H9 (cell line): Measurements from ENCODE around the gene RNF213. TPM values are rescaled to one million over a fixed set of nuclear protein-coding genes. Genes with fewer than 3 reads are reported as not detected.

Source experiments
- DNase-seq: peaks from one replicate; pipeline ENCODE4 v3.0.0-alpha.2; 2017
- H2AFZ ChIP-seq: one replicate; pipeline ENCODE4 v1.6.1; 2013; ENCODE audit warnings: mild to moderate bottlenecking, low read length, control low read depth, moderate library complexity
- H2AK5ac ChIP-seq: 2 replicates; pipeline ENCODE4 v1.6.1; 2013; ENCODE audit warnings: low read length, control low read depth, mixed read lengths; ENCODE audit not compliant: insufficient read length
- H2BK120ac ChIP-seq: one replicate; pipeline ENCODE4 v1.6.1; 2013; ENCODE audit warnings: low read depth, mild to moderate bottlenecking, low read length, control low read depth, inconsistent platforms; ENCODE audit not compliant: poor library complexity, severe bottlenecking
- H2BK12ac ChIP-seq: 2 replicates; pipeline ENCODE4 v1.6.1; 2013; ENCODE audit warnings: low read length, control low read depth, mixed read lengths, low read depth; ENCODE audit not compliant: insufficient read length
- H2BK15ac ChIP-seq: 2 replicates; pipeline ENCODE4 v1.6.1; 2013; ENCODE audit warnings: low read depth, low read length, control low read depth
- H2BK20ac ChIP-seq: one replicate; pipeline ENCODE4 v1.6.1; 2013; ENCODE audit warnings: low read depth, mild to moderate bottlenecking, low read length, control low read depth, inconsistent platforms; ENCODE audit not compliant: poor library complexity, severe bottlenecking
- H2BK5ac ChIP-seq: 2 replicates; pipeline ENCODE4 v1.6.1; 2013; ENCODE audit warnings: low read length, control low read depth, mixed read lengths; ENCODE audit not compliant: insufficient read length
- H3K14ac ChIP-seq: 2 replicates; pipeline ENCODE4 v1.6.1; 2013; ENCODE audit warnings: low read length, control low read depth; ENCODE audit not compliant: insufficient read depth
- H3K18ac ChIP-seq: 2 replicates; pipeline ENCODE4 v1.6.1; 2013; ENCODE audit warnings: low read depth, mild to moderate bottlenecking, mixed read lengths, low read length, control low read depth; ENCODE audit not compliant: insufficient read length
- H3K23ac ChIP-seq: 2 replicates; pipeline ENCODE4 v1.6.1; 2013; ENCODE audit warnings: low read length, control low read depth, mixed read lengths, low read depth; ENCODE audit not compliant: insufficient read length
- H3K23me2 ChIP-seq: 2 replicates; pipeline ENCODE4 v1.6.1; 2013; ENCODE audit warnings: low read depth, mild to moderate bottlenecking, mixed read lengths, low read length, control low read depth; ENCODE audit not compliant: insufficient read length, poor library complexity, severe bottlenecking
- H3K27ac ChIP-seq: 2 replicates; pipeline ENCODE4 v1.5.1; 2013; ENCODE audit warnings: low read length, control low read depth, mixed read lengths, low read depth; ENCODE audit not compliant: insufficient read length
- H3K27me3 ChIP-seq: 2 replicates; pipeline ENCODE4 v1.6.1; 2013; ENCODE audit warnings: low read length, control low read depth, inconsistent platforms; ENCODE audit not compliant: insufficient read depth
- H3K4ac ChIP-seq: 2 replicates; pipeline ENCODE4 v1.6.1; 2013; ENCODE audit warnings: low read depth, mild to moderate bottlenecking, control low read depth, inconsistent platforms, low read length, moderate library complexity
- H3K4me1 ChIP-seq: 2 replicates; pipeline ENCODE4 v1.6.1; 2013; ENCODE audit warnings: low read length, control low read depth, inconsistent platforms; ENCODE audit not compliant: insufficient read depth
- H3K4me2 ChIP-seq: 2 replicates; pipeline ENCODE4 v1.6.1; 2013; ENCODE audit warnings: low read length, control low read depth, mixed read lengths; ENCODE audit not compliant: insufficient read length, insufficient read depth
- H3K56ac ChIP-seq: 2 replicates; pipeline ENCODE4 v1.6.1; 2013; ENCODE audit warnings: low read depth, mild to moderate bottlenecking, mixed read lengths, low read length, control low read depth; ENCODE audit not compliant: insufficient read length
- H3K79me1 ChIP-seq: 2 replicates; pipeline ENCODE4 v1.6.1; 2013; ENCODE audit warnings: low read depth, mild to moderate bottlenecking, moderate library complexity, low read length, control low read depth, inconsistent platforms; ENCODE audit not compliant: insufficient read depth, poor library complexity, severe bottlenecking
- H3K79me2 ChIP-seq: 2 replicates; pipeline ENCODE4 v1.6.1; 2013; ENCODE audit warnings: low read length, control low read depth, inconsistent platforms; ENCODE audit not compliant: insufficient read depth
- H3K9ac ChIP-seq: 2 replicates; pipeline ENCODE4 v1.6.1; 2013; ENCODE audit warnings: low read length, control low read depth, mixed read lengths; ENCODE audit not compliant: insufficient read length; ENCODE audit errors: extremely low read depth
- H3K9me3 ChIP-seq: one replicate; pipeline ENCODE4 v1.6.1; 2013; ENCODE audit warnings: low read depth, low read length, inconsistent platforms; ENCODE audit not compliant: control insufficient read depth
- H3T11ph ChIP-seq: one replicate; pipeline ENCODE4 v1.6.1; 2013; ENCODE audit warnings: mild to moderate bottlenecking, low read length, control low read depth, inconsistent platforms
- H4K20me1 ChIP-seq: one replicate; pipeline ENCODE4 v1.6.1; 2013; ENCODE audit not compliant: control insufficient read depth, insufficient read length, insufficient read depth
- H4K5ac ChIP-seq: 2 replicates; pipeline ENCODE4 v1.6.1; 2013; ENCODE audit warnings: low read depth, mild to moderate bottlenecking, mixed read lengths, low read length, control low read depth; ENCODE audit not compliant: insufficient read length
- H4K8ac ChIP-seq: replicated peaks from 2 replicates; pipeline ENCODE4 v1.6.1; 2013; ENCODE audit warnings: low read length, control low read depth, mixed read lengths, low read depth; ENCODE audit not compliant: insufficient read length
- H4K91ac ChIP-seq: 2 replicates; pipeline ENCODE4 v1.6.1; 2013; ENCODE audit warnings: low read depth, mild to moderate bottlenecking, moderate library complexity, mixed read lengths, low read length, control low read depth; ENCODE audit not compliant: insufficient read length
- H3K27ac Mint-ChIP-seq, 3 experiments: 2 replicates in 2 of 3; 3 replicates in 1 of 3; pipeline ENCODE4 v1.8.0; 2020 to 2021; ENCODE audit warnings: mixed read lengths in 3 of 3, mild to moderate bottlenecking in 1 of 3, moderate library complexity in 1 of 3
- H3K27me3 Mint-ChIP-seq: 2 replicates; pipeline ENCODE4 v1.8.0; 2021; ENCODE audit warnings: low read depth, mild to moderate bottlenecking, moderate library complexity, mixed read lengths
- H3K36me3 Mint-ChIP-seq, 3 experiments: 2 replicates in 2 of 3; 3 replicates in 1 of 3; pipeline ENCODE4 v1.8.0; 2020 to 2021; ENCODE audit warnings: low read depth in 3 of 3, mixed read lengths in 3 of 3; ENCODE audit not compliant: insufficient read depth in 1 of 3
- H3K4me1 Mint-ChIP-seq, 2 experiments: 2 replicates each; pipeline ENCODE4 v1.8.0; 2020; ENCODE audit warnings: mixed read lengths in 2 of 2
- H3K4me3 Mint-ChIP-seq, 2 experiments: 2 replicates in 1 of 2; 3 replicates in 1 of 2; pipeline ENCODE4 v1.8.0; 2020 to 2021; ENCODE audit warnings: mild to moderate bottlenecking in 2 of 2, mixed read lengths in 2 of 2, moderate library complexity in 1 of 2
- H3K9me3 Mint-ChIP-seq, 2 experiments: 2 replicates in 1 of 2; 3 replicates in 1 of 2; pipeline ENCODE4 v1.8.0; 2020; ENCODE audit warnings: mild to moderate bottlenecking in 2 of 2, mixed read lengths in 2 of 2, moderate library complexity in 1 of 2
- CTCF ChIP-seq: fragments of 200-600 bp; sonication (generic); conservative IDR thresholded peaks from 3 replicates; pipeline ENCODE4 v1.8.0; 2021; ENCODE audit warnings: antibody characterized with exemption, mild to moderate bottlenecking
- WGBS: extraction: QIAGEN DNeasy Blood & Tissue Kit; methylation state at CpG from one replicate; pipeline ENCODE4 v1.1.7; 2013; ENCODE audit warnings: missing lambda C conversion rate, low lambda C conversion rate, mixed read lengths; ENCODE audit not compliant: insufficient read length; ENCODE audit errors: extremely low coverage; 5-methylcytosine and 5-hydroxymethylcytosine counted together
- total RNA-seq: library from RNA; stranded (reverse); gene quantifications from 2 replicates; pipeline ENCODE4 v1.2.1, GENCODE V29; 2021

RNF213 gene
- total RNA-seq, 1 experiment from 2014 or later, result 34.3 TPM

- Histone ChIP-seq H3K4ac (no peak overlapping the region), H2BK120ac (no peak overlapping the region), H4K91ac (no peak overlapping the region), H2BK12ac (no peak overlapping the region), H3K4me1 (no peaks in the 10 kb centered on the region), H2AFZ (no peak overlapping the region), H2BK5ac (no peak overlapping the region), H3K23ac (no peak overlapping the region), H2BK15ac (no peak overlapping the region), H3T11ph (no peak overlapping the region), H3K79me2 (no peaks in the 10 kb centered on the region), H3K56ac (no peak overlapping the region), H2BK20ac (no peak overlapping the region), H4K8ac (no peak overlapping the region), H3K27me3 (no peaks in the 10 kb centered on the region), H3K79me1 (no peaks in the 10 kb centered on the region), H3K9ac (no peak overlapping the region), H3K27ac (no peak overlapping the region), H3K18ac (no peak overlapping the region), H4K5ac (no peak overlapping the region), H4K20me1 (no peaks in the 10 kb centered on the region), H3K14ac (no peak overlapping the region), H2AK5ac (no peak overlapping the region), H3K9me3 (no peaks in the 10 kb centered on the region), H3K4me2 (no peak overlapping the region), H3K23me2 (peaks cover 4% of the 10 kb centered on the region)
- H3K36me3 Mint-ChIP-seq, result peaks cover 43 to 83% (median 72%) of the 10 kb centered on the region in 3 experiments
- no peaks in the 10 kb centered on the region for H3K4me1 Mint-ChIP-seq
- WGBS, result no CpG with 5 or more reads among the region's 16 CpGs
- TF ChIP-seq CTCF, result no peak
- DNase-seq, result no peak
- H3K27me3 Mint-ChIP-seq, result no peaks in the 10 kb centered on the region
- no peak overlapping the region for H3K4me3 Mint-ChIP-seq
- peaks cover 12 to 18% of the 10 kb centered on the region in 2 experiments for H3K9me3 Mint-ChIP-seq
- H3K27ac Mint-ChIP-seq, result peak overlapping the region in 2 of 3 experiments; percentile 5 to 59; a peak in 5 of 7 replicates
Measured at GRCh38 chr17:80308692-80309517, 48.3 kb downstream of the RNF213 start.
